ENCODE measurements around the gene RENBP.

DNA sequence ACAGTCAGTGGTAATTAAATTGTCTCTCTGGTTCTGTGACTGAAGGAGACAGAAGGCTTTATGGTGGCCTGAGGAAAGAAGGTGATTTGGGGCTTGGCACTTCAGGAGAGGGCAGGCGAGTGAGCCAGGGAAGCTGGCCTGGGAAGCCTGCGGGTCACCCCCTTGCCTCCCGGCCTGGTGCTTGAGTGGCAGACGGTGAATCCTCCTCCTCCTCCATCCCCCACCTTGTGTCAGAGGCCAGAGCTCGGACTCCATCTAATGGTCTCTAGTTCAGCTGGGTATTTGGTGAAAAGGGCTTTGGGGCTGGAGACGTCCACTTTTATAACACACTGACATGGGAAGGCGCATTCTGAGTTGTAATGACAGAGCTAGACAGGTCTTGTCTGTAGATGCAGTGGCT is 36.8 kb upstream of the RENBP start:
- TF ChIP-seq, protein P1, sequence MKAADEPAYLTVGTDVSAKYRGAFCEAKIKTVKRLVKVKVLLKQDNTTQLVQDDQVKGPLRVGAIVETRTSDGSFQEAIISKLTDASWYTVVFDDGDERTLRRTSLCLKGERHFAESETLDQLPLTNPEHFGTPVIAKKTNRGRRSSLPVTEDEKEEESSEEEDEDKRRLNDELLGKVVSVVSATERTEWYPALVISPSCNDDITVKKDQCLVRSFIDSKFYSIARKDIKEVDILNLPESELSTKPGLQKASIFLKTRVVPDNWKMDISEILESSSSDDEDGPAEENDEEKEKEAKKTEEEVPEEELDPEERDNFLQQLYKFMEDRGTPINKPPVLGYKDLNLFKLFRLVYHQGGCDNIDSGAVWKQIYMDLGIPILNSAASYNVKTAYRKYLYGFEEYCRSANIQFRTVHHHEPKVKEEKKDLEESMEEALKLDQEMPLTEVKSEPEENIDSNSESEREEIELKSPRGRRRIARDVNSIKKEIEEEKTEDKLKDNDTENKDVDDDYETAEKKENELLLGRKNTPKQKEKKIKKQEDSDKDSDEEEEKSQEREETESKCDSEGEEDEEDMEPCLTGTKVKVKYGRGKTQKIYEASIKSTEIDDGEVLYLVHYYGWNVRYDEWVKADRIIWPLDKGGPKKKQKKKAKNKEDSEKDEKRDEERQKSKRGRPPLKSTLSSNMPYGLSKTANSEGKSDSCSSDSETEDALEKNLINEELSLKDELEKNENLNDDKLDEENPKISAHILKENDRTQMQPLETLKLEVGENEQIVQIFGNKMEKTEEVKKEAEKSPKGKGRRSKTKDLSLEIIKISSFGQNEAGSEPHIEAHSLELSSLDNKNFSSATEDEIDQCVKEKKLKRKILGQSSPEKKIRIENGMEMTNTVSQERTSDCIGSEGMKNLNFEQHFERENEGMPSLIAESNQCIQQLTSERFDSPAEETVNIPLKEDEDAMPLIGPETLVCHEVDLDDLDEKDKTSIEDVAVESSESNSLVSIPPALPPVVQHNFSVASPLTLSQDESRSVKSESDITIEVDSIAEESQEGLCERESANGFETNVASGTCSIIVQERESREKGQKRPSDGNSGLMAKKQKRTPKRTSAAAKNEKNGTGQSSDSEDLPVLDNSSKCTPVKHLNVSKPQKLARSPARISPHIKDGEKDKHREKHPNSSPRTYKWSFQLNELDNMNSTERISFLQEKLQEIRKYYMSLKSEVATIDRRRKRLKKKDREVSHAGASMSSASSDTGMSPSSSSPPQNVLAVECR (CRISPR knock-in tag; IDR thresholded peaks at IDR 0.05; ENCODE audit: borderline replicate concordance) = no peak
- TF ChIP-seq, protein P2, sequence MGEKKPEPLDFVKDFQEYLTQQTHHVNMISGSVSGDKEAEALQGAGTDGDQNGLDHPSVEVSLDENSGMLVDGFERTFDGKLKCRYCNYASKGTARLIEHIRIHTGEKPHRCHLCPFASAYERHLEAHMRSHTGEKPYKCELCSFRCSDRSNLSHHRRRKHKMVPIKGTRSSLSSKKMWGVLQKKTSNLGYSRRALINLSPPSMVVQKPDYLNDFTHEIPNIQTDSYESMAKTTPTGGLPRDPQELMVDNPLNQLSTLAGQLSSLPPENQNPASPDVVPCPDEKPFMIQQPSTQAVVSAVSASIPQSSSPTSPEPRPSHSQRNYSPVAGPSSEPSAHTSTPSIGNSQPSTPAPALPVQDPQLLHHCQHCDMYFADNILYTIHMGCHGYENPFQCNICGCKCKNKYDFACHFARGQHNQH (CRISPR knock-in tag; IDR thresholded peaks at IDR 0.05) = no peak
- TF ChIP-seq ZNF605 (CRISPR knock-in tag; IDR thresholded peaks at IDR 0.05) = no peak
- no peak for TF ChIP-seq BRCA1 (CRISPR knock-in tag; IDR thresholded peaks at IDR 0.05)

All from HepG2 (cell line).